MM.1S (cell line): ENCODE data around the gene CMTM2.

Source experiments
- DNase-seq: peaks from one replicate; pipeline ENCODE4 v3.0.0-alpha.2; 2015
- H2AFZ ChIP-seq: fragments of 300-600 bp; sonication (generic); 2 replicates; pipeline ENCODE4 v1.6.0; 2016; ENCODE audit warnings: antibody characterized with exemption, low read length
- H3F3A ChIP-seq: fragments of 300-600 bp; sonication (generic); 2 replicates; pipeline ENCODE4 v1.6.1; 2016; ENCODE audit warnings: mild to moderate bottlenecking, antibody characterized with exemption, low read length, moderate library complexity, mixed read lengths; ENCODE audit not compliant: insufficient read depth
- H3K27ac ChIP-seq: fragments of 300-600 bp; sonication (generic); 2 replicates; pipeline ENCODE4 v1.5.1; 2016; ENCODE audit warnings: mild to moderate bottlenecking, low read length
- H3K27me3 ChIP-seq: fragments of 300-600 bp; sonication (generic); replicated peaks from 2 replicates; pipeline ENCODE4 v1.6.0; 2016; ENCODE audit warnings: low read length; ENCODE audit not compliant: insufficient read depth
- H3K36me3 ChIP-seq: fragments of 300-600 bp; sonication (generic); replicated peaks from 2 replicates; pipeline ENCODE4 v1.6.1; 2016; ENCODE audit warnings: mild to moderate bottlenecking, low read length, mixed read lengths; ENCODE audit not compliant: insufficient read depth
- H3K4me1 ChIP-seq: fragments of 300-600 bp; sonication (generic); 2 replicates; pipeline ENCODE4 v1.6.1; 2016; ENCODE audit warnings: low read length, mixed read lengths
- H3K4me2 ChIP-seq: fragments of 300-600 bp; sonication (generic); 2 replicates; pipeline ENCODE4 v1.6.0; 2016; ENCODE audit warnings: low read depth, low read length
- H3K4me3 ChIP-seq: fragments of 300-600 bp; sonication (generic); 2 replicates; pipeline ENCODE4 v1.5.1; 2016; ENCODE audit warnings: low read length, mixed read lengths
- H3K79me2 ChIP-seq: fragments of 300-600 bp; sonication (generic); 2 replicates; pipeline ENCODE4 v1.6.1; 2016; ENCODE audit warnings: mixed run types, low read length, mixed read lengths
- H3K9ac ChIP-seq: fragments of 300-600 bp; sonication (generic); 2 replicates; pipeline ENCODE4 v1.6.1; 2016; ENCODE audit warnings: low read length, mixed read lengths
- H3K9me2 ChIP-seq: fragments of 300-600 bp; sonication (generic); replicated peaks from 2 replicates; pipeline ENCODE4 v1.6.1; 2016; ENCODE audit warnings: mild to moderate bottlenecking, low read length, mixed read lengths; ENCODE audit not compliant: insufficient read depth
- H3K9me3 ChIP-seq: fragments of 300-600 bp; sonication (generic); replicated peaks from 2 replicates; pipeline ENCODE4 v1.6.1; 2016; ENCODE audit warnings: mild to moderate bottlenecking, low read length, mixed read lengths; ENCODE audit not compliant: insufficient read depth
- H4K20me1 ChIP-seq: fragments of 300-600 bp; sonication (generic); 2 replicates; pipeline ENCODE4 v1.6.1; 2016; ENCODE audit warnings: mild to moderate bottlenecking, low read length, moderate library complexity, mixed read lengths; ENCODE audit not compliant: insufficient read depth
- CTCF ChIP-seq: fragments of 300-600 bp; sonication (generic); IDR thresholded peaks from 2 replicates; pipeline ENCODE4 v1.5.1; 2016; ENCODE audit warnings: antibody characterized with exemption, low read length, mixed read lengths
- EZH2 ChIP-seq: fragments of 300-600 bp; sonication (generic); optimal IDR thresholded peaks from 2 replicates; pipeline ENCODE3; 2017; ENCODE audit warnings: low read depth, mild to moderate bottlenecking, antibody characterized with exemption, low read length, mixed read lengths
- EZH2phosphoT487 ChIP-seq: fragments of 300-600 bp; sonication (generic); IDR thresholded peaks from 2 replicates; pipeline ENCODE4 v1.6.1; 2018; ENCODE audit warnings: antibody characterized with exemption, low read length

CMTM2 gene

DNA sequence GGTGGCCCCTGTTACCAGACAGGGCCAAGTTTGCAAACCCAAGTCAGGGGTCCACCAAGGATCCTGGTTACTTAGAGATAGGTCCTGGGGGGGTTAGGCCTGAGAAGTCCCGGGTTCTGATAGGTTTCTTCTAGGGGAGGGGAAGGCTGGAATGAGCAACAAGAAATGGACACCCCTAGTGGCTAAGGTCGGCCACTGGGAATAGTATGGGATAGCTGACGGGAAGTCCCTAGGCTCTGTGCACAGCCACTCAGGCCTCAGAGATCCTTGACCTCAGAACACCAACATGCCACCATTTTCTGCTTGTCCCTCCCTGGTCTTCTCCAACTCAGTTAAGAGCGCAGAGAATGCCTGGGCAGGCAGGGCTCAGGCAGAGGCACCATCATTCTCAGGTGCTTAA, 42.7 kb upstream of the CMTM2 start:
- no peak overlapping the region for H3K4me2 ChIP-seq
- no peaks in the 10 kb centered on the region for H3K27me3 ChIP-seq
- no peaks in the 10 kb centered on the region for H3K36me3 ChIP-seq
- no peaks in the 10 kb centered on the region for H4K20me1 ChIP-seq
- DNase-seq, result no peak
- no peak overlapping the region for H3K27ac ChIP-seq
- H3K4me3 ChIP-seq, result no peak overlapping the region
- H3F3A ChIP-seq, result peaks cover 12% of the 10 kb centered on the region
- H3K9me2 ChIP-seq, result no peaks in the 10 kb centered on the region
- TF ChIP-seq EZH2phosphoT487, result no peak
- TF ChIP-seq CTCF, result no peak
- no peak for TF ChIP-seq EZH2
- H3K9ac ChIP-seq, result no peak overlapping the region
- no peak overlapping the region for H2AFZ ChIP-seq
- peaks cover 26% of the 10 kb centered on the region for H3K4me1 ChIP-seq
- no peaks in the 10 kb centered on the region for H3K79me2 ChIP-seq
- no peaks in the 10 kb centered on the region for H3K9me3 ChIP-seq

- Histone ChIP-seq H3K4me2 (no peak overlapping the region), H3K9ac (no peak overlapping the region), H3K27ac (no peak overlapping the region), H3K4me1 (peaks cover 30% of the 10 kb centered on the region), H3F3A (peaks cover 12% of the 10 kb centered on the region), H3K27me3 (no peaks in the 10 kb centered on the region), H3K9me3 (no peaks in the 10 kb centered on the region), H3K4me3 (no peak overlapping the region), H2AFZ (no peak overlapping the region), H3K9me2 (no peaks in the 10 kb centered on the region), H4K20me1 (no peaks in the 10 kb centered on the region), H3K79me2 (no peaks in the 10 kb centered on the region), H3K36me3 (no peaks in the 10 kb centered on the region)
- no peak for DNase-seq
- no peak for TF ChIP-seq EZH2phosphoT487
- no peak for TF ChIP-seq CTCF
- TF ChIP-seq EZH2, result no peak
Measured at GRCh38 chr16:66537236-66537635, 42.0 kb upstream of the CMTM2 start.

DNA sequence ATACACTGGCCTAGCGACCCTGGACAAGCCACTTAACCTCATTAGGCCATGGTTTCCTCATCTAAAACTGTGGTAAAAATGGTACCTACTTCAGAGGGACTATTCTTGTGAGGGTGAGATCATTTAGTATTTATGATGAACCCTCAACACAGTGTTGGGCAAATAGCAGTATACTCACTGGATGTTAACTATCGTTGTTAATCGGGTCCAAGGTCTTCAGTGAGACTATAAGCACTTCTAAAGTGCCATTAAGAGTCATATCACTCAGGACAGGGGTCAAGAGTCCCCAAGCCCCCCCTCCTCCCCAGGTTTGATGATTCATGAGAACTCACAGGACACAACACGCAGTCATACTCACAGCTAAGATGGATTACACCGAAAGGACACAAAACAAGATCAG, 40.4 kb upstream of the CMTM2 start:
- Histone ChIP-seq H3K79me2 (0 out of 2 replicates have a peak, but pooled peaks cover 4% of the 10 kb centered on the region), H2AFZ (no peak overlapping the region), H3K9me3 (no peaks in the 10 kb centered on the region), H3K4me3 (no peak overlapping the region), H3F3A (peaks cover 12% of the 10 kb centered on the region), H3K9me2 (no peaks in the 10 kb centered on the region), H3K27ac (no peak overlapping the region; the same call in 1 of the 2 replicates), H3K27me3 (no peaks in the 10 kb centered on the region), H3K4me1 (peaks cover 33% of the 10 kb centered on the region), H3K36me3 (no peaks in the 10 kb centered on the region), H3K4me2 (no peak overlapping the region), H4K20me1 (no peaks in the 10 kb centered on the region), H3K9ac (no peak overlapping the region)
- TF ChIP-seq EZH2 (no peak), EZH2phosphoT487 (no peak), CTCF (no peak)
- no peak for DNase-seq
